Osteocyte (in vitro differentiated cells): Measurements from ENCODE around the gene PHC2. TPM values are rescaled to one million over a fixed set of nuclear protein-coding genes. Genes with fewer than 3 reads are reported as not detected.

Experiments
- DNase-seq: peaks from one replicate; pipeline ENCODE4 v3.0.0; 2021; ENCODE audit warnings: mixed read lengths; ENCODE audit not compliant: unreplicated experiment; ENCODE audit errors: extremely low spot score
- H3K27ac Mint-ChIP-seq: one replicate; pipeline ENCODE4 v1.8.0; 2021; ENCODE audit warnings: mild to moderate bottlenecking, mixed read lengths; ENCODE audit not compliant: unreplicated experiment
- H3K27me3 Mint-ChIP-seq: one replicate; pipeline ENCODE4 v1.8.0; 2021; ENCODE audit warnings: mixed read lengths; ENCODE audit not compliant: unreplicated experiment
- H3K36me3 Mint-ChIP-seq: one replicate; pipeline ENCODE4 v1.8.0; 2021; ENCODE audit warnings: mixed read lengths; ENCODE audit not compliant: unreplicated experiment
- H3K4me1 Mint-ChIP-seq: one replicate; pipeline ENCODE4 v1.8.0; 2021; ENCODE audit warnings: mixed read lengths; ENCODE audit not compliant: unreplicated experiment
- H3K4me3 Mint-ChIP-seq: one replicate; pipeline ENCODE4 v1.8.0; 2021; ENCODE audit warnings: mild to moderate bottlenecking, moderate library complexity, mixed read lengths; ENCODE audit not compliant: unreplicated experiment
- H3K9me3 Mint-ChIP-seq: one replicate; pipeline ENCODE4 v1.8.0; 2021; ENCODE audit warnings: mixed read lengths; ENCODE audit not compliant: unreplicated experiment
- CTCF ChIP-seq: fragments of 200-600 bp; sonication (generic); IDR thresholded peaks from 2 replicates; pipeline ENCODE4 v1.5.0; 2021; ENCODE audit warnings: antibody characterized with exemption, mild to moderate bottlenecking, moderate library complexity
- total RNA-seq: library from RNA; stranded (reverse); gene quantifications from 2 replicates; pipeline ENCODE4 v1.2.1, GENCODE V29; 2021

PHC2 gene
- total RNA-seq, 1 donor from 2014 or later, result 160 TPM

- TF ChIP-seq CTCF, result no peak
- H3K36me3 Mint-ChIP-seq, result peaks cover 48% of the 10 kb centered on the region
- H3K4me1 Mint-ChIP-seq, result no peaks in the 10 kb centered on the region
- DNase-seq, result no peak
- H3K4me3 Mint-ChIP-seq, result no peak overlapping the region
- H3K27ac Mint-ChIP-seq, result no peak overlapping the region
- H3K9me3 Mint-ChIP-seq, result no peaks in the 10 kb centered on the region
- no peaks in the 10 kb centered on the region for H3K27me3 Mint-ChIP-seq
Observed at GRCh38 chr1:33288976-33289857, 141.7 kb downstream of the PHC2 start.

DNA sequence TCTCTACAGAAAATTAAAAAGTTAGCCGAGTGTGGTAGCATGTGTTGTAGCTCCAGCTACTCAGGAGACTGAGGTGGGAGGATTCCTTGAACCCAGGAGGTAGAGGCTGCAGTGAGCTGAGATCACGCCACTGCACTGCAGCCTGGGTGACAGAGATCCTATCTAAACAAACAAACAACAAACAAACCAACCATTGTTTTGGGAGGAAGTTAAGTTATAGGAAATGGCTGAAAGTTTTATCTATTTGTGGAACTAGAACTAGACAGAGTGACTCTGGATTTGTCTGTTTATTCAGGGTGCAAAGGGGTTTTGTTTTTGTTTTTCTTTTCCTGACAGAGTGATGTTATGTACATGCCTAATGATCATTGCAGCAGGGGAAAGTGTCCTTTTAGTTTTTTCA lies 143.6 kb downstream of the PHC2 start:
- Mint-ChIP-seq H3K4me3 (no peak overlapping the region), H3K27ac (no peak overlapping the region), H3K27me3 (no peaks in the 10 kb centered on the region), H3K36me3 (peaks cover 49% of the 10 kb centered on the region), H3K9me3 (no peaks in the 10 kb centered on the region), H3K4me1 (no peaks in the 10 kb centered on the region)
- TF ChIP-seq CTCF, result no peak
- no peak for DNase-seq

DNA sequence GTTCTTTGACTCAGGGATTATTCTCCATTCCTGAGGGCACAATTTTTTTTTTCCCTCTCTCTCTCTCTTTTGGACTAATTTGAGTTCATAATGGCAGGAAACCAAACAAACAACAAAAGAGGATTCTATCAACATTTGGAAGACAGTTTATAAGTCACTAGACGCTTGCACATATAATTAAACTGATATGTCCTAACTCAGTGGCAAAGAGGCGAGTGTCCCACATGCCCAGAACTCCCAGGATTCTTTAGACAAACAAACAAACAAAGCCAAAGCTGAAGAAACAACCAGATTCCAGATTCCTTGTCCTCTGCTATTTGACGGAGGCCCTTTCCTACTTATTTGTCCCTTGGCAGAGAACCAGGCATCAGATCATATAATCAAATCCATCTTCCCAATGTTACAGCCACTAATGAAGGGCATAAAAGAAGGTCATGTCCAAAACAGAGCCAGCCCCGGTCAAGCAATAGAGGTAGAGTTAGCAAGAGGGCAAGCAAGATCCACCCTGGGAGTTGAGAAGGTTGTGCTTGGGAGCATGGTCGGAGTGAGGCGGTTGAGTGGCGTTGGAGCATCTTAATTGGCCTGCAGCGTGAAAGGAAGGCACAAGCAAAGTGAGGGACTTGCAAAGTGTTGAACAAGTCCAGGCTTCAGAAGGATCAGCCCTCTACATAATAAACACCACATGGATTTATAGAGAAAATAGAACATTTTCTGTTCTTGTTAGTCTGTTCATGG lies 144.3 kb downstream of the PHC2 start:
- peaks cover 56% of the 10 kb centered on the region for H3K36me3 Mint-ChIP-seq
- H3K4me3 Mint-ChIP-seq, result no peak overlapping the region

GRCh38 chr1:33284049-33284448 lies 146.8 kb downstream of the PHC2 start:
- no peak for TF ChIP-seq CTCF
- Mint-ChIP-seq H3K4me3 (no peak overlapping the region), H3K27ac (no peak overlapping the region), H3K27me3 (no peaks in the 10 kb centered on the region), H3K36me3 (peaks cover 63% of the 10 kb centered on the region), H3K4me1 (no peaks in the 10 kb centered on the region), H3K9me3 (no peaks in the 10 kb centered on the region)
- no peak for DNase-seq

More for the DNA sequence above, 144.3 kb downstream of the PHC2 start:
- no peaks in the 10 kb centered on the region for H3K27me3 Mint-ChIP-seq
- H3K27ac Mint-ChIP-seq, result no peak overlapping the region
- no peaks in the 10 kb centered on the region for H3K4me1 Mint-ChIP-seq
- DNase-seq, result no peak
- no peak for TF ChIP-seq CTCF
- no peaks in the 10 kb centered on the region for H3K9me3 Mint-ChIP-seq

DNA sequence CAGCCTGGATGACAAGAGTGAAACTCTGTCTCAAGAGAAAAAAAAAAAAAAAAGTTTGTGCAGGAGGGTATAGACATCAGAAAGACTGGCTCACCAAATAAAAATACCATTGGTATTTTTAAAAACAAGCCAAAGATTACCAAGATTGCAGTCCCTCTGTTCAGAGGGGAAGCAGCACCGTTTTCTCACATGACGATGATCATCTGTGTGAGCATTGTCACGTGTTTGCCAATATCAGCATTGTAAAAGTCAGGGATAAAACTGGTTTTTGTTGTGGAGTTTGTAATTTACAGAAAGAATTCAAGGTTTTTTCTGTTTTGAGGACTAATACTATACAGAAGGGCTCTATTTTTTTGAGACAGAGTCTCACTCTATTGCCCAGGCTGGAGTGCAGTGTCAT lies 148.1 kb downstream of the PHC2 start:
- DNase-seq, result no peak
- Mint-ChIP-seq H3K4me3 (no peak overlapping the region), H3K4me1 (no peaks in the 10 kb centered on the region), H3K27me3 (no peaks in the 10 kb centered on the region), H3K27ac (no peak overlapping the region), H3K9me3 (no peaks in the 10 kb centered on the region), H3K36me3 (peaks cover 60% of the 10 kb centered on the region)
- TF ChIP-seq CTCF, result no peak
